Stomach (tissue), 4 donors: ENCODE results near the gene CYB5R4.

ENCODE experiments used
- CTCF ChIP-seq, 7 experiments: fragments of 450-650 bp in 4 of 7; fragments of 200-600 bp in 3 of 7; sonication (generic) in 3 of 7; IDR thresholded peaks; one replicate each; pipeline ENCODE4 v1.5.1; 2016 to 2019; ENCODE audit warnings: antibody characterized with exemption in 7 of 7, control low read depth in 2 of 7, mild to moderate bottlenecking in 1 of 7
- POLR2A ChIP-seq, 4 donors: fragments of 450-650 bp; IDR thresholded peaks; one replicate each; pipeline ENCODE4 v1.6.1; 2016; ENCODE audit warnings: antibody characterized with exemption in 4 of 4, control low read depth in 2 of 4, mild to moderate bottlenecking in 1 of 4, moderate library complexity in 1 of 4
- POLR2AphosphoS5 ChIP-seq, 3 donors: sonication (generic); formaldehyde crosslinking; IDR thresholded peaks; one replicate each; pipeline ENCODE4 v1.6.1; 2016; ENCODE audit warnings: antibody characterized with exemption in 3 of 3

- TF ChIP-seq POLR2A (IDR thresholded peaks at IDR 0.05) (no peak), CTCF (IDR thresholded peaks at IDR 0.05) (no peak), POLR2AphosphoS5 (IDR thresholded peaks at IDR 0.05) (no peak)
These were observed 125.8 kb downstream of the CYB5R4 start for GRCh38 chr6:83985308-83985713.
